ENCODE measurements around the gene LIN28B.

LIN28B gene

DNA sequence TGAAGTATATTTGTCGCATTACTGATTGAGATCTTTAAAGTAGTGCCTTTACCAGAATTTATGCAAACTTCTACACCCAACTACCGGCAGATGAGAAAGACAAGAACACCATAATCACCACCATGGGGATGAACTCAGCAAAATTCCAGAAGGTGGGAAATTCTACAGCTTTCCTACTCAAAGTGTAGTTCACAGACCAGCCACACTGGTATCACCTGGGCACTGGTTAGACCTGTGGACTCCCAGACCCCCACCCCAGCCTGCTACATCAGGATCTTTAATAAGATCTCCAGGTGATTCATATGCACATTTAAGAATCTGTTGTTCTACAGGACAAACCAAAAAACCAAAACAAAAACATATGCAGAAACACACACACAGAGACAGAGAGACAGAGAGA, 155.0 kb downstream of the LIN28B start:
- no peak for DNase-seq (ENCODE audit: low read depth)

- DNase-seq (ENCODE audit: low read depth): no peak
Observed at GRCh38 chr6:105112577-105112976, 155.7 kb downstream of the LIN28B start.

DNA sequence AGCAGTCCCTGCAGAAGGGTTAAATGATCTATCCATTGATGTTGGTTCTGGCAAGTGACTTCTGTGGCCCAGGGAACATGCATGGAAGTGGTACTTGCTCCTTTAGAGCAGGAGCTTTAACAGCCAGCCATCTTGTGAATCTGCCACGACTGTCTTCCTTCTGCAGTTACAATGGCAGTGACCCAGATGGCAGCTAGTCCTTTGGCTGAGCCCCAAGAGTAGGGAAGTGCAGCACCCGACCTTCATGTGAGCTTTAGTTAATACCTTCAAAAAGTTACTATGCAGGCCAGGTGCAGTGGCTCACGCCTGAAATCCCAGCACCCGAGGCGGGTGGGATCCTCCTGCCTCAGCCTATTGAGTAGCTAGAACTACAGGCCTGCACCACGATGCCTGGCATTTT, 156.5 kb downstream of the LIN28B start:
- DNase-seq (ENCODE audit: low read depth): no peak

GRCh38 chr6:105116150-105116549, 159.2 kb downstream of the LIN28B start:
- no peak for DNase-seq (ENCODE audit: low read depth)

DNA sequence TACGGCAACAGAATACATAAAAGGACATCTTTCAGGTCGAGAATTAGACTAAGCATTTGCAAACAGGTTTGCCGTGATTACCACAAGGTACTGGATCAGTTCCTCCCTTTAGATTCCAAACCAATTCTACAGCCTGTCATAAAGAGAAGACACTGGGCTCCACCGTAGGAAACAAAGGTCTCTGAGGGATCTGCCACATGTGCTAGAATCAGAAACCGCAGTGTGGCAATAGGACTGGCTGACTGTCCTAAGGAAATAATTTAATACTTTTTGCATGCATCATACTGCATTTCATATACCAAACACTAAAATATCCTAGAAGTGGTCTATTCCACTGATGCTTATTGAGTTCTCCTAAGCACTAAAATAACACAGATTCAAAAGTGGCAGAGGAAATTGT, 163.7 kb downstream of the LIN28B start:
- DNase-seq (ENCODE audit: low read depth): no peak

DNA sequence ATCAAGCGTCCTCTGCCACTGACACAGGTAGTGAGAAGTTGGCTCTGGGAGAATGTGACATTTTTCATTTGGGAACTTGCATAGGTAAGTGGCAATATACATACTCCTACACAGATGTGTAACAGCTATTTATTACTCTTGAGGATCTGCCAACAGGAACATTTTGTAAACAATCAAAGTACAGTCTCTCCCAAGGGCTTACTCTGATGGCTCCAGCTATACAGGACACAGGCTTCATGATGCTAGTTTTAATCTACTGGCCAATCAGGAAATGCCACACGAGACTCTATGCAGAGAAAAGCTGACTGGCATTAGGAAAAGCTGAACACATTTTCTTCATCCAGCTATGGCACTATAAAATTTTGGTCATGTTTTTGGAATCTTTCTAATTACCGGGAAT, 165.1 kb downstream of the LIN28B start:
- DNase-seq (ENCODE audit: low read depth): no peak

DNA sequence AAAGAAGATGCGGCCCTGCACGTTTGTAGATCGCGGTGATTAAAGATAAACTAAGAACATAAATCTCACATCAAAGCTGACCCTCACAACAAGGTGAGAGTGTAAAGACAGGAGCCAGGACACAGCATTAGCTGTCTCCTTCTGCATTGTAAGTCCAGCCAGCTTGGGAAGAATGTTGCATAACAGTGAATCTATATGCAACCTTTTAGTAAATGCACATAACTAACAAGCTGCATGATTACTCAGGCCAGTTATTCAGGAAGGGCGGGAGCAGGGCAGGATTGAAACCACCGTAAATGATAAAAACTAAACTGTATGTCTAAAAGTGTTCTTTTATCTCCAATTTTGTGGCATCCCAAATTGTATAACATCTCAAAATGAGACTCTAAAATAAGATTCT, 165.8 kb downstream of the LIN28B start:
- no peak for DNase-seq (ENCODE audit: low read depth)

All from stimulated activated CD8-positive, alpha-beta memory T cell treated with anti-CD3 and anti-CD28 coated beads, Interleukin-15, amount 100 ng/mL, for 24 hours (primary cell).